Peyer's patch (tissue), 4 donors: ENCODE data around the gene TTC28. TPM values are rescaled to one million over a fixed set of nuclear protein-coding genes. Genes with fewer than 3 reads are reported as not detected.
"Not testable (repeated sequence)": the region's sequence is repeated elsewhere in the genome, so short reads cannot be mapped to it uniquely, and the experiment has no call there.

ENCODE experiments used
- DNase-seq, 3 donors: peaks; one replicate each; pipeline ENCODE4 v3.0.0-alpha.2; 2017 to 2019
- H3K27ac ChIP-seq, 4 donors: fragments of 200-600 bp; sonication (generic); one replicate each; pipeline ENCODE4 v1.5.1; 2016 to 2019
- H3K27me3 ChIP-seq, 2 donors: fragments of 200-600 bp; sonication (generic); one replicate each; pipeline ENCODE4 v1.5.1; 2019
- H3K36me3 ChIP-seq, 3 donors: fragments of 200-600 bp; sonication (generic); one replicate each; pipeline ENCODE4 v1.5.1; 2016 to 2019
- H3K4me1 ChIP-seq, 4 donors: fragments of 200-600 bp; sonication (generic); one replicate each; pipeline ENCODE4 v1.5.1; 2016 to 2019
- H3K4me3 ChIP-seq, 4 donors: fragments of 200-600 bp; sonication (generic); 1 replicate in 3 of 4; 2 replicates in 1 of 4; pipeline ENCODE4 v1.5.1; 2016 to 2019; ENCODE audit warnings: mild to moderate bottlenecking in 1 of 4
- H3K9me3 ChIP-seq, 4 donors: fragments of 200-600 bp; sonication (generic); one replicate each; pipeline ENCODE4 v1.5.1; 2016 to 2019; ENCODE audit warnings: mild to moderate bottlenecking in 1 of 4
- CTCF ChIP-seq, 6 experiments: fragments of 450-650 bp in 4 of 6; fragments of 200-600 bp in 2 of 6; sonication (generic) in 1 of 6; IDR thresholded peaks; one replicate each; pipeline ENCODE4 v1.5.1; 2017 to 2019; ENCODE audit warnings: antibody characterized with exemption in 6 of 6, mild to moderate bottlenecking in 3 of 6, moderate library complexity in 1 of 6
- POLR2A ChIP-seq, 2 donors: fragments of 450-650 bp; IDR thresholded peaks; one replicate each; pipeline ENCODE4 v1.5.1; 2017; ENCODE audit warnings: antibody characterized with exemption in 2 of 2, mild to moderate bottlenecking in 2 of 2, moderate library complexity in 2 of 2
- total RNA-seq, 4 donors: library from RNA; depleted of rRNA; stranded (reverse); fragments of >200 nt; gene quantifications; one replicate each; pipeline ENCODE4 v1.1.0, GENCODE V29; 2016

TTC28 gene
- total RNA-seq, 4 donors from 2014 or later: 9.1 to 46.4 (median 35.2) TPM

- Histone ChIP-seq H3K4me3 (no peak overlapping the region), H3K9me3 (no peaks in the 10 kb centered on the region), H3K36me3 (no peaks in the 10 kb centered on the region), H3K27me3 (no peaks in the 10 kb centered on the region), H3K4me1 (no peaks in the 10 kb centered on the region), H3K27ac (no peak overlapping the region)
- DNase-seq: no peak
- TF ChIP-seq CTCF (IDR thresholded peaks at IDR 0.05) (no peak), POLR2A (IDR thresholded peaks at IDR 0.05) (no peak)
Measured at GRCh38 chr22:28563636-28564035, 116.0 kb downstream of the TTC28 start.

- H3K27me3 ChIP-seq: no peaks in the 10 kb centered on the region
- TF ChIP-seq CTCF (IDR thresholded peaks at IDR 0.05): no peak
- no peak for TF ChIP-seq POLR2A (IDR thresholded peaks at IDR 0.05)
Measured at GRCh38 chr22:28562324-28562723, 117.3 kb downstream of the TTC28 start.

GRCh38 chr22:28560743-28561101 lies 118.9 kb downstream of the TTC28 start:
- H3K27ac ChIP-seq: not testable (repeated sequence)

More at GRCh38 chr22:28562324-28562723, 117.3 kb downstream of the TTC28 start:
- H3K36me3 ChIP-seq: no peaks in the 10 kb centered on the region
- no peaks in the 10 kb centered on the region for H3K4me1 ChIP-seq
- DNase-seq: no peak
- H3K4me3 ChIP-seq: no peak overlapping the region
- no peak overlapping the region for H3K27ac ChIP-seq
- no peaks in the 10 kb centered on the region for H3K9me3 ChIP-seq

GRCh38 chr22:28560046-28560742 lies 119.4 kb downstream of the TTC28 start:
- H3K27ac ChIP-seq: no peak overlapping the region
- no peak overlapping the region for H3K4me3 ChIP-seq
- H3K4me1 ChIP-seq: no peaks in the 10 kb centered on the region
- H3K36me3 ChIP-seq: no peaks in the 10 kb centered on the region
- no peaks in the 10 kb centered on the region for H3K27me3 ChIP-seq
- no peak for DNase-seq
- no peaks in the 10 kb centered on the region for H3K9me3 ChIP-seq
- TF ChIP-seq CTCF (IDR thresholded peaks at IDR 0.05) (no peak), POLR2A (IDR thresholded peaks at IDR 0.05) (no peak)

More at GRCh38 chr22:28560743-28561101, 118.9 kb downstream of the TTC28 start:
- not testable (repeated sequence) for H3K9me3 ChIP-seq, H3K4me1 ChIP-seq, DNase-seq, H3K27me3 ChIP-seq, H3K36me3 ChIP-seq, H3K4me3 ChIP-seq

- H3K36me3 ChIP-seq: no peaks in the 10 kb centered on the region
- no peak for DNase-seq
- H3K4me3 ChIP-seq: no peak overlapping the region
- H3K4me1 ChIP-seq: no peaks in the 10 kb centered on the region
- no peaks in the 10 kb centered on the region for H3K27me3 ChIP-seq
- TF ChIP-seq CTCF (IDR thresholded peaks at IDR 0.05) (no peak), POLR2A (IDR thresholded peaks at IDR 0.05) (no peak)
- no peaks in the 10 kb centered on the region for H3K9me3 ChIP-seq
- H3K27ac ChIP-seq: no peak overlapping the region
Measured at GRCh38 chr22:28557184-28557583, 122.5 kb downstream of the TTC28 start.

GRCh38 chr22:28553108-28553866 lies 126.4 kb downstream of the TTC28 start:
- H3K4me3 ChIP-seq, H3K4me1 ChIP-seq, DNase-seq, H3K36me3 ChIP-seq, H3K27me3 ChIP-seq, H3K27ac ChIP-seq, H3K9me3 ChIP-seq: not testable (repeated sequence)
